Keratinocyte (primary cell): ENCODE measurements around the gene RHAG.
"Not testable (repeated sequence)": the region's sequence is repeated elsewhere in the genome, so short reads cannot be mapped to it uniquely, and the experiment has no call there.

Experiments used
- CTCF ChIP-seq, 3 experiments: IDR thresholded peaks in 1 of 3; conservative IDR thresholded peaks in 1 of 3; optimal IDR thresholded peaks in 1 of 3; 2 replicates in 2 of 3; 3 replicates in 1 of 3; pipeline versions ENCODE3 to v1.5.1; 2011; ENCODE audit warnings: low read length in 3 of 3, mild to moderate bottlenecking in 3 of 3, moderate library complexity in 2 of 3, control low read depth in 1 of 3, inconsistent platforms in 1 of 3; ENCODE audit not compliant: insufficient read depth in 2 of 3; ENCODE audit errors: extremely low read depth in 1 of 3
- EZH2 ChIP-seq: IDR thresholded peaks from one replicate; pipeline ENCODE4 v1.6.1; 2012; ENCODE audit warnings: inconsistent platforms, mild to moderate bottlenecking, low read length, moderate library complexity

- TF ChIP-seq EZH2; CTCF (optimal IDR thresholded peaks at IDR 0.05 in 1 of 3, IDR thresholded peaks at IDR 0.05 in 1 of 3, conservative IDR thresholded peaks at IDR 0.05 in 1 of 3; ENCODE audit: extremely low read depth in 1 of 3, insufficient read depth in 2 of 3, low read length in 3 of 3): not testable (repeated sequence)
Observed at GRCh38 chr6:49604080-49604479, 32.6 kb downstream of the RHAG start.
